HUES64 (cell line): Measurements from ENCODE around the gene H2AZ1.
"Not testable (repeated sequence)": the region's sequence is repeated elsewhere in the genome, so short reads cannot be mapped to it uniquely, and the experiment has no call there.

ENCODE experiments used
- H3K27ac ChIP-seq: 2 replicates; pipeline ENCODE4 v1.7.0; 2013; ENCODE audit warnings: low read depth, low read length, inconsistent platforms
- H3K27me3 ChIP-seq: 2 replicates; pipeline ENCODE4 v1.6.1; 2013; ENCODE audit warnings: mild to moderate bottlenecking, low read length; ENCODE audit not compliant: insufficient read depth
- H3K36me3 ChIP-seq: 2 replicates; pipeline ENCODE4 v1.6.1; 2013; ENCODE audit warnings: mild to moderate bottlenecking, low read length; ENCODE audit not compliant: insufficient read depth
- H3K4me1 ChIP-seq: 2 replicates; pipeline ENCODE4 v1.6.1; 2013; ENCODE audit warnings: mild to moderate bottlenecking, low read length, moderate library complexity; ENCODE audit not compliant: insufficient read depth
- H3K4me3 ChIP-seq: 2 replicates; pipeline ENCODE4 v1.5.1; 2013; ENCODE audit warnings: mild to moderate bottlenecking, low read length, moderate library complexity
- H3K9ac ChIP-seq: 2 replicates; pipeline ENCODE4 v1.6.1; 2013; ENCODE audit warnings: mild to moderate bottlenecking, low read depth, low read length
- H3K9me3 ChIP-seq: 2 replicates; pipeline ENCODE4 v1.6.1; 2013; ENCODE audit warnings: low read depth, low read length; ENCODE audit not compliant: insufficient read depth
- WGBS: fragments of 150-250, 120-280 bp; methylation state at CpG from one replicate; pipeline ENCODE4 v1.1.7; 2013; ENCODE audit warnings: missing lambda C conversion rate; 5-methylcytosine and 5-hydroxymethylcytosine counted together

The H2AZ1 gene

GRCh38 chr4:99965674-99966350 lies 15.7 kb upstream of the H2AZ1 start:
- H3K4me3 ChIP-seq, result no peak overlapping the region
- no peaks in the 10 kb centered on the region for H3K4me1 ChIP-seq
- no peak overlapping the region for H3K27ac ChIP-seq
- no peaks in the 10 kb centered on the region for H3K9me3 ChIP-seq
- H3K36me3 ChIP-seq, result no peaks in the 10 kb centered on the region
- WGBS, result 90% methylated on average over 3 of the region's 5 CpGs
- no peak overlapping the region for H3K9ac ChIP-seq
- no peaks in the 10 kb centered on the region for H3K27me3 ChIP-seq

DNA sequence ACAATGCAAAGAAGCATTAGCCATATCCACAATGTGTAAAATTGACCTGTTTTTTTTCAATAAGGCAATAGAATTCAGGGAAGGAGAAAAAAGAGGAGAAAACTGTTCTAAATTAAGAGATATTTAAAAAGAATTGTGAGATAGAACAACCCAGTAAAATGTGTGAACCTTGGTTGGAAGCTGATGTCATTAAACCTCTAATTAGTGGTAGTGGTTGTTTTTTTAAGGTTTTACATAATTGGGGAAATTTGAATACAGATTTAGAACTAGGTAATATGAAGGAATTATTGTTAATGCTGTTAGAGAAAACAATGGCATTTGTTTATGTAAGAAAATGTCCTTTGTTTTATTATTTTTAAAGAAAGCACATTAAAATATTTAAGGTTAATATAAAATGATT lies 15.1 kb upstream of the H2AZ1 start:
- Histone ChIP-seq H3K27me3 (no peaks in the 10 kb centered on the region), H3K27ac (no peak overlapping the region), H3K9ac (no peak overlapping the region), H3K4me1 (no peaks in the 10 kb centered on the region), H3K9me3 (no peaks in the 10 kb centered on the region), H3K36me3 (no peaks in the 10 kb centered on the region), H3K4me3 (no peak overlapping the region)

DNA sequence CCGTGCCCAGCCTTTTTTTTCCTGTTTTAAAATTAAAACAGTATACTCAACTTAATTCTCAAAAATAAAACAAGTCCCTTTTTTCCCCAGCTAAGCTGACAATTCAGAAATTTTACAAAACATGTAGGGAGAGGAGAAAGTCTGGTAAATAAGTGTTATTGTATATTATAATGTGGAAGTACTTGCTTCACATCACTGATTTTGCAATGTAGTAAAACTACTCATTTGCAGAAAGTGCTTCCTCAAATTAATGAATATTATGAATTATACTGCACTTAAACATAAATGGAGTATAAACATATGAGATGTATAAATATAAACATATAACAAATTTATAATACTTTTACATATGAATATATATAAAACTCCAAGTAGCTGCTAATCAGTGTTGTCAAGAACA lies 11.6 kb upstream of the H2AZ1 start:
- Histone ChIP-seq H3K36me3 (no peaks in the 10 kb centered on the region), H3K4me1 (no peaks in the 10 kb centered on the region)
- WGBS, result 93% methylated on average over 1 of the region's 1 CpG

GRCh38 chr4:99960648-99961047 lies 10.6 kb upstream of the H2AZ1 start:
- Histone ChIP-seq H3K27ac (no peak overlapping the region), H3K36me3 (no peaks in the 10 kb centered on the region), H3K27me3 (no peaks in the 10 kb centered on the region), H3K4me1 (no peaks in the 10 kb centered on the region), H3K9ac (no peak overlapping the region), H3K4me3 (no peak overlapping the region), H3K9me3 (no peaks in the 10 kb centered on the region)
- 94% methylated on average over 2 of the region's 2 CpGs for WGBS

More for the DNA sequence above, 11.6 kb upstream of the H2AZ1 start:
- H3K9me3 ChIP-seq, result no peaks in the 10 kb centered on the region
- no peak overlapping the region for H3K27ac ChIP-seq
- H3K9ac ChIP-seq, result no peak overlapping the region
- no peak overlapping the region for H3K4me3 ChIP-seq
- no peaks in the 10 kb centered on the region for H3K27me3 ChIP-seq

GRCh38 chr4:99958207-99958606 lies 8.1 kb upstream of the H2AZ1 start:
- H3K4me1 ChIP-seq, H3K27ac ChIP-seq, H3K9me3 ChIP-seq, H3K9ac ChIP-seq, H3K36me3 ChIP-seq, H3K27me3 ChIP-seq, H3K4me3 ChIP-seq: not testable (repeated sequence)
- WGBS, result 96% methylated on average over 2 of the region's 3 CpGs

GRCh38 chr4:99950913-99951254 lies 809 bp upstream of the H2AZ1 start:
- Histone ChIP-seq H3K36me3 (peaks cover 19% of the 10 kb centered on the region), H3K4me1 (peaks cover 17% of the 10 kb centered on the region)
- 3% methylated on average over 7 of the region's 8 CpGs for WGBS

DNA sequence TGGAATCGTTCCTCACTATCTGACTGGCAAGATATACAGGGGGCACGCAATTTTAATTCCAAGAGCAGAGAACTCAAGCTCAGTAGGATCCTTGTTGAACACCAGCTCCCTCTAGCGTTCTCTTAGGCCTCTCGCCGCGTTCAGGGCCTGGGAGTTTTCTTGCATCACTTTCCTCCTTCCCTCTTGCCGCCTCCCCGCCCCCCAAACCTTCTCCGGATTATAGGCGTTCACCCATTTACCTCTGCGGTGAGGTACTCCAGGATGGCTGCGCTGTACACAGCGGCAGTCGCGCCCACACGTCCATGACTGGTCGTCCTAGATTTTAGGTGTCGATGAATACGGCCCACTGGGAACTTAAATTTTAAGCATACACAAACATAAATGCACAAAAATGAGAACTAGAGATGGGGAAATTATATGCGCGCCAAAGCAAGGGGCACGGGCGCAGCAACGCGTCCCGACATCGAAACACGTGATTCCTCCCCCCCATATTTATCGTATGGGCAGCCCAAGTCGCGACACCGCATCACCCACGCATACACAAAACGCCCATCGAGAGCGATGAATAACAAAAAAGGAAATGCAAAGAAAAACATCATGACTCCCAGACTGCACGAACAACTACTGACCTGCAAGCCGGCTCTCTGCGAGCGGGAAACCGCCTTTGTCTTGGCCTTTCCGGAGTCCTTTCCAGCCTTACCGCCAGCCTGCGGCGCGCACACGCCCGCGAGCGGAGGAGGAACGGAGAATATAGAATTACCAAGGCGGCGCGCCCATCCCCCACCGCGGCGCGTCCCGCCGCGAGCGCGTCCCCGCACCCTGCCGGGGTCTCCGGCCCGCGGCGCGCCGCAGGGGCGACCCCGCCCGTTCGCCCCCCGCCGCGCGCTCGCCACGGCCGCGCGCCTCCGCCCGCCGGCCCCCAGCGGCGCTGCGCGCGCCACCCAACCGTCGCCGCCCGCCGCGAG lies 759 bp downstream of the H2AZ1 start:
- H3K4me3 ChIP-seq, result peak overlapping the region; percentile 86
- H3K4me1 ChIP-seq, result peaks cover 25% of the 10 kb centered on the region
- H3K27me3 ChIP-seq, result no peaks in the 10 kb centered on the region
- H3K36me3 ChIP-seq, result peaks cover 22% of the 10 kb centered on the region
- H3K27ac ChIP-seq, result peak overlapping the region; percentile 97
- under 1% methylated on average over 98 of the region's 98 CpGs for WGBS
- H3K9ac ChIP-seq, result peak overlapping the region; percentile 99
- H3K9me3 ChIP-seq, result no peaks in the 10 kb centered on the region

More at GRCh38 chr4:99950913-99951254, 809 bp upstream of the H2AZ1 start:
- H3K4me3 ChIP-seq, result peak overlapping the region; percentile 74
- H3K27me3 ChIP-seq, result no peaks in the 10 kb centered on the region
- H3K9ac ChIP-seq, result peak overlapping the region; percentile 80
- H3K27ac ChIP-seq, result peak overlapping the region; percentile 87
- no peaks in the 10 kb centered on the region for H3K9me3 ChIP-seq

DNA sequence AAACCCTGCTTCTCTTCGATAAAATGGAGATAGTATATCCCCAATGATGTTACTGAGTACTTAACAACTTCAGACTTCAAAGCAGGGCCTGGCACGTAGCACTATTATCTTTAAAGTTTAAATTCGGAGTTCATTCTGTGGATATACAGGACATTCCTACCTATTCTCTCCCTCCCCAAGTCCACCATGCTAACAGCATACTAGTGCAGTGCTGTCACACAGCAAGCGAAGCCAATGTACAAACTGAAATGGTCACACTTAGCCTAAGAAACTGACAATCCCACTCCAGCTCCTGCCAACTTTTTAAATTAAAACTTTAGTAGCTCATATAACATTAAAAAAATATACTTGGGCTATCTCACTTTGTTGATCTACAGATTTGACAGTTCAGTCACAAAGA lies 2.5 kb downstream of the H2AZ1 start:
- H3K27ac ChIP-seq, result peak overlapping the region; percentile 93; the same call in 1 of the 2 replicates
- H3K4me3 ChIP-seq, result peak overlapping the region; percentile 86
- H3K9ac ChIP-seq, result no peak overlapping the region; the same call in 1 of the 2 replicates
- no peaks in the 10 kb centered on the region for H3K27me3 ChIP-seq
- peaks cover 25% of the 10 kb centered on the region for H3K4me1 ChIP-seq
- no peaks in the 10 kb centered on the region for H3K9me3 ChIP-seq
- peaks cover 26% of the 10 kb centered on the region for H3K36me3 ChIP-seq
- 89% methylated on average over 4 of the region's 4 CpGs for WGBS

DNA sequence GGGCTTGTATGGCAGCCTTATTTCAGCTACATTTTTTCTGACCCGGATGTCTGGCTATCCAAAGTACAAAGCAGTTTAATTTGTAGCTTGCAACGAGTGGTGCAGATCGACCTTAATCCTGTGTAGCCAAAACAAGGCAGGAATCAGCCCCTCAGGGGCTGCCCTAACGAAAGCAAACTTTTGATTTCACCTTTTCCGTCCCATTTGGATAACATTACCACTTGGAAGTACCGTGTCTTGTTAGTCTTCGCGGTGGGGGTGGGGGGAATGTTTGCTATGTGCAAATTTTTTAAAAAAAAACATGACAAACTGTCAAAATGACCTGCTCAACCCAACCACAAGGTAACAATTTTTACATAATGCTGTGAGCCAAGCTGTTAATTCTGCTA lies 2.9 kb downstream of the H2AZ1 start:
- 21% methylated on average over 5 of the region's 8 CpGs for WGBS
- H3K27ac ChIP-seq, result peak overlapping the region; percentile 93; the same call in 1 of the 2 replicates
- peaks cover 25% of the 10 kb centered on the region for H3K4me1 ChIP-seq
- H3K9ac ChIP-seq, result peak overlapping the region; percentile 80; the same call in 1 of the 2 replicates
- H3K9me3 ChIP-seq, result no peaks in the 10 kb centered on the region
- H3K27me3 ChIP-seq, result no peaks in the 10 kb centered on the region
- H3K4me3 ChIP-seq, result peak overlapping the region; percentile 86
- peaks cover 27% of the 10 kb centered on the region for H3K36me3 ChIP-seq

DNA sequence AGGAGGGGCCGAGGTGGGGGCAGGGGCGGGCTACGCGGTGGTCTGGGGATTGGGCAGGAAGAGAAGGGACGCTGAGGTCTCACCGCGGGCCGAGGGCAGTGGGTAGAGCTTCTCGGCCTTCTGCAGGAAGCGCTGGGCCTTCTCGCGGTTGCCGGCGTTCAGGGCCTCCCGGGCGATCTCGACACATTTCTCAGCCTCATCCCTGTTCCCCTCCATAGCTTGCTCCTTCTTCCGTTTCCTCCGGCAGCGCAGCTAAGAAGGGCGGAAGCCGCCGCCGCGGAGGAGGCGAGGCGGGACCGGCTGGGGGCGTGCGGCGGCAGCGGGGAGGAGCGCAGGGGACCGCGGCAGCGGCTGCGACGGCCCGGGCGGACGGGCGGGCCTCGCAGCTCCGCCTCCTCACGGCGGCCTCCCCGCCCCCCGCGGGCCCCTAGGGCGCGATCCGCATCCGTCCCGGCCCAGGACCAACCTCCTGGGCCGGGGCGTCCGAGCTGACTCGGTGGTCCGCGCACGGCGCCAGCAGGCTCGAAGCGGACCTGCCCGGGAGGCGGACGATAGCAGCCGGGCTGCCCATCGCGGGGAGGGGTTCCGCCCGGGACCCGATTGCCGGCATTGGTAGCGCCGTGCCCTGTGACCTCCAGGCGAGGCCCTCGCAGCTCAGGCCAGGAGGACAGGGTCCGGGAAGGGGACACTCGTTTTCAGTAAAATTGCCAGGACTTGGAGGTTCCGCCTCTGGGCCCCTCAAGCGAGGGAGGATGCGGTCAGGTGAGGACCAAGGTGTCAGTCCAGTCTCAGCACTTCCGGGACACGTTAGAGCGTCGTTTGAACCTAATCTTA lies 3.5 kb downstream of the H2AZ1 start, which contains the start of gene DNAJB14:
TSS of gene DNAJB14 (minus strand) at position 263 of the 834 bp plus-strand sequence. CDS start at position 216, 47 bp downstream.
- Histone ChIP-seq H3K4me1 (peaks cover 25% of the 10 kb centered on the region), H3K9ac (peak within 1 kb of the TSS; percentile 80), H3K27me3 (no peaks in the 10 kb centered on the region), H3K4me3 (peak within 1 kb of the TSS; percentile 86), H3K36me3 (peaks cover 29% of the 10 kb centered on the region), H3K27ac (peak within 1 kb of the TSS; percentile 93), H3K9me3 (no peaks in the 10 kb centered on the region)
- under 1% methylated on average over 87 of the region's 87 CpGs for WGBS
